HL-60/S4 treated with retinoic acid at 250 ng/mL for 4 days and 3 days (cell line): ENCODE data around the gene NPFFR1.

Experiments used
- in situ Hi-C: fragments of 300-500 bp; cut with MboI; formaldehyde crosslinking; loops from 2 replicates; pipeline ENCODE4 v1.7.0; 2022; ENCODE audit warnings: low sequenced_read_pairs

Gene NPFFR1

DNA sequence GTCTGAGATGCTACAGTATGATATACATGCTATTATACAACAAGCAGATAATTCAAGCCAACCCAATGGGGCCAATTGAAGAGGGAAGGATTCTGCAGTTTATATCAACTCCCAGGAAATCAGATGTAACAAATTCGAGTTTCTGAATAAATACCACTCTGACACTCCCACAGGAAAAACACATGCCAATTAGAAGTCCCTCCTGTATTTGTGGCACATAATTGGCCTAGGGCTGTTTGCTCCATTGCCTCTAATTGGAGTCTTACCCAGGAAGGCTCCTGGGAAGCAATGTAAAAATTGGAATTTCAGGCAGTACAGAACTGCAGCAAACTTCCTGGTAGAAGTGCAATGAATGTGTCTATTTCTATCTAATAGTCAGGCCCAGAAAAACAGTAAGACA lies 55.3 kb downstream of the NPFFR1 start:
- in situ Hi-C loops, result loop anchor here (10.0 kb wide), 1 partner anchor 136 kb away; no protein-coding TSS in a partner anchor

DNA sequence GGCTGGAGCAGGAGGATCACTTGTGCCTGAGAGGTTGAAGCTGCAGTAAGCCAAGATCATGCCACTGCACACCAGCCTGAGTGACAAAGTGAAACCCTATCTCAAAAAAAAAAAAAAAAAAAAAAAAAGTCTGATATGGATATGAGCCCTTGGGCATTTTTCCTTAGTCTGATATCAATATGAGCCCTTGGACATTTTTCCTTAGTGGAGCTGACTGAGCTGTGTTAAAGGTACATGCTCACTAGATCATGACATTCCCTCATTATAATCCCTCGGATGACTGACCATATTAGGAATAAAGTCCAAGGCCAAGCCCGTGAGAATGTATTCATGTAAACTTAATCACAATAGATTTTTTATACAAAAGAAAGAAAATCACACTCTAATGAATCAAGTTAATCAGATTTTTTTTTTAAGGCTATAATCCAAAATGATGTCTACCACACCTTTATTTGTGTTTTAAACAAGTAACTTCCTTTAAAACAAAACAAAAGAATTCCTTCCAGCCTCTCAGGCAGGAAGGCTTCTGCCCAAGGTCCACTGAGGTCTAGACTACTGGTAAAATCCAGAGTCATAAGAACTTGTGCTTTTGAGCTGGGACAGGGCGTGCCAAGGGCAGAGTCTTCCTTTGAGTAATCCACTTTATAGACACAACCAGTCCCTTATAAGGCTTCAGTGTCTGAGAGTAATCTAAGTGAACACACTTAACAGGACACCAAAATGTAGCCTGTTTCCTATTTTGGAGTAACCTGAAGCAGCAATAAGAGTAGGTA lies 56.1 kb downstream of the NPFFR1 start:
- in situ Hi-C loops, result loop anchor here (10.0 kb wide), 1 partner anchor 137 kb away; no protein-coding TSS in a partner anchor

DNA sequence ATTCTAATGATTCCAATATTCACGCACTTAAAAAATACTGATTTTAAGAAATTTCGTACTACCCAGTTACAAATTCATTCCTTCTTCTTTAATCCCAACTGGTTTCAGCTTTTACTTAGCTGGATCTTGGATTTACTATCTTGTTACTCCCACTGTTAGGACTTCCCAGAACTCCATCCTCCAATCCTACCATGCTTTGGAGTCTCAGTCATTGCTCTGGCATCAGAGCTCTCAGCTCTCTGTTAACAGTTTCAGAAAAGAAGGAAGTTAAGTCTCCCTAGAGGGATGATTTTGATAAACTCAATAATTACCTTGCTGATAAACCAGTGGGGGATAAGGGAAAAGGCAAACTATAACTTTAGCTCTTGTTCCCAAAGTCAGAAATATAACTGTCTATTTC lies 60.1 kb downstream of the NPFFR1 start:
- in situ Hi-C loops, result loop anchor here (10.0 kb wide), 1 partner anchor 141 kb away; no protein-coding TSS in a partner anchor

DNA sequence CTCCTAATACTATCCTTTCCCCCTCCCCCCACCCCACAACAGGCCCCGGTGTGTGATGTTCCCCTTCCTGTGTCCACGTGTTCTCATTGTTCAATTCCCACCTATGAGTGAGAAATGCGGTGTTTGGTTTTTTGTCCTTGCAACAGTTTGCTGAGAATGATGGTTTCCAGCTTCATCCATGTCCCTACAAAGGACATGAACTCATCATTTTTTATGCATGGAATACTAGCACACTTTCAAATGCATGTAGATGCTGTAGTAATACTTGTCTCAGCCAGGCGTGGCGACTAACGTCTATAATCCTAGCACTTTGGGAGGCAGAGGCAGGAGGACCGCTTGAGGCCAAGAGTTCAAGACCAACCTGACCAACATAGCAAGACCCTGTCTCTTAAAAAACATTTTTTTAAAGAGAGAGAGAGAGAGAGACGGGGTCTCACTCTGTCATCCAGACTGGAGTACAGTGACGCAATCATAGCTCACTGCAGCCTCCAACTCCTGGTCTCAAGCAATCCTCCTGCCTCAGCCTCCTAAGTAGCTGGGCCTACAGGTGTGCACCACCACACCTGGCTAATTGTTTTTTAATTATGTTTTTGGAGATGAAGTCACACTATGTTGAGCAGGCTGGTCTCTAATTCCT lies 60.9 kb downstream of the NPFFR1 start:
- in situ Hi-C loops, result loop anchor here (10.0 kb wide), 1 partner anchor 142 kb away; no protein-coding TSS in a partner anchor

DNA sequence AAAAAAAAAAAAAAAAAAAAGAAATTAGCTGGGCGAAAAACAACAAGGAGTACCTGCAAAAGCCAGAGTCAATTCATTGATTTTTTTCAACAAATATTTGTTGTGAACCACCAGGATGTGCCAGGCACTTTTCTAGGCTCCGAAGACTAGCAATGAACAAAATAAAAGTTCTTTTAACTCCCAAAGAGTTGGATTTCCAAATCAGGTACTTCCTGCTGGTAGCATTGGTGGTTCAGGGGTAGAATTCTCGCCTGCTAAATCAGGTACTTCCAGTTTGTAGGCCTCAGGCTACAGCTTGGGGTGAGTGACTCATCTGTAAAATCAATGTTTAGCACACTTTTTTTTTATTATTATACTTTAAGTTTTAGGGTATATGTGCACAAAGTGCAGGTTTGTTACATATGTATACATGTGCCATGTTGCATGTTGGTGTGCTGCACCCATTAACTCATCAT lies 61.4 kb downstream of the NPFFR1 start:
- in situ Hi-C loops, result loop anchor here (10.0 kb wide), 1 partner anchor 142 kb away; no protein-coding TSS in a partner anchor

DNA sequence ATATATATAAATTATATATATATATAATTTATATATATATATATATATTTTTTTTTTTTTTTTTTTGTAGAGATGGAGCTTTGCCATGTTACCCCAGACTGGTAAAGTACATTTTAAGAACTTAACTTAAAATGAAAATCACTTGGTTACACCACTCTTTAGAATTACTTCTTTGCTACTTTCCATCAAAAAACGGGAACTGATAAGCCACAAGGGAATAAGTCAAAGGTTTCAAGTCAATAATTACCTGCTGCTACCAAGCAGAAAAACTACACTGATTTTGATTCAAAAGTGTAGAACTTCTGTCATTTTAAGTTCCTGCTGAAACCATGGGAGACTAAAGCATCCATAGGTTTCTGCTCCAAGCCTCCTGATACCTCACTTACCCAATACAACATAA lies 62.8 kb downstream of the NPFFR1 start:
- in situ Hi-C loops, result loop anchor here (10.0 kb wide), 1 partner anchor 144 kb away; no protein-coding TSS in a partner anchor

DNA sequence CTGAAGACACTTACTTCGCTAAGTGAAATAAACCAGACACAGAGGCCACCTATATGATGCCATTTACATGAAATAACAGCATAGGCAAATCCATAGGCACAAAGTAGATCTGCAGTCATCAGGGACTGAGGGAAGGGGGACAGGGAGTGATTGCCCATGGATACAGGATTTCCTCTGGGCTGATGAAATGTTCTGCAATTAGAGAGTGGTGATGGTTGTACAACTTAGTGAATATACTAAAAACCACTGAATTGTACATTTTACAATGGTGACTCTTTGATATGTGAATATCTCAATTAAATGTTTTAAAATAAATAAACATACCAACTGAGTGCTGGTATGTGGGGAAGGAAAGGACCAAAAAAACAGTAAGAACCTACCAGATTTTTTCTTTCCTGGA lies 70.9 kb downstream of the NPFFR1 start:
- in situ Hi-C loops, result no loop called here

DNA sequence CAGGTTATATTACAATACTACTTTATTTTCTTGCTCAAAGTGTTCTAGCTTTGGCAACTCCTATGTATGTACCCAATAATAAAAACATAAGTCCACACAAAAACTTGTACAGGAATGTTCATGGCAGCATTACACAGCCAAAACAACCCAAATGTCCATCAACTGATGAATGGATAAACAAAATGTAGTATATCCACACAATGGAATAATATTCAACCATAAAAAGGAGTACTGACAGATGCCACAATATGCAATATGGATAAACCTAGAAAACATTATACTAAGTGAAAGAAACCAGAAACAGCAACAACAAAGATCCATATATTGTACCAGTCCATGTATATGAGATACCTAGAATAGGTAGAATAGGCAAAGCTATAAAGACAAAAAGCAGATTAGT lies 71.5 kb downstream of the NPFFR1 start:
- in situ Hi-C loops, result no loop called here

DNA sequence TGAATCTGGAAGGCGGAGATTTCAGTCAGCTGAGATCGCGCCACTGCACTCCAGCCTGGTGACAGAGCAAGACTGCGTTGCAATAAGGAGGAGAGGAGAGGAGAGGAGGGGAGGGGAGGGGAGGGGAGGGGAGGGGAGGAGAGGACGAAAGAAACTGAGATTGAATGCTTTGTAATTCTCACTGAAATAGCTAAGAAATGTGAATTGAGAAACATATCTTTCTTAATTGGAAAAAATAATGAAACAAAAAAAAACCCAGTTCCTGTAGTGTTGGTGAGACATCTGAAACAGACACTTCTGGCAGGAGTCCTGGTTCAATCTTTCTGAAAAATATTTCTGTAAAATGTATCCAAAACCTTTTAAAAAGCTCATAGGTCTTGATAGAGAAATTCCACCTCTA lies 77.0 kb downstream of the NPFFR1 start:
- in situ Hi-C loops, result no loop called here

DNA sequence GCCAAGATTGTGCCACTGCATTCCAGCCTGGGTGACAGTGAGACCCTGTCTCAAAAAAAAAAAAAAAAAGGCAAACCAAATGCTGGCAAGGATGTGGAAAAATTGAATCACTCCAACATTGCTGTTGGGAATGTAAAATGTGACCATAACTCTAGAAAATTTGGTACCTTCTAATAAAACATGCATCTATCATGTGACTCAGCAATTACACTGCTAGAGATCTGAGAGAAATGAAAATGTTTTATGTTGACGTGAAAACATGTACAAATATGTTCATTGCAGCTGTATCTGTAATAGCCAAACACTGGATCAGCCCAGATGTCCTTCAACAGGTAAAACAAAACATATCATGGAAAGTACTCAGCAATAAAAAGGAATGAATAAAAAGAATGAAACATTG lies 82.7 kb downstream of the NPFFR1 start:
- in situ Hi-C loops, result no loop called here

DNA sequence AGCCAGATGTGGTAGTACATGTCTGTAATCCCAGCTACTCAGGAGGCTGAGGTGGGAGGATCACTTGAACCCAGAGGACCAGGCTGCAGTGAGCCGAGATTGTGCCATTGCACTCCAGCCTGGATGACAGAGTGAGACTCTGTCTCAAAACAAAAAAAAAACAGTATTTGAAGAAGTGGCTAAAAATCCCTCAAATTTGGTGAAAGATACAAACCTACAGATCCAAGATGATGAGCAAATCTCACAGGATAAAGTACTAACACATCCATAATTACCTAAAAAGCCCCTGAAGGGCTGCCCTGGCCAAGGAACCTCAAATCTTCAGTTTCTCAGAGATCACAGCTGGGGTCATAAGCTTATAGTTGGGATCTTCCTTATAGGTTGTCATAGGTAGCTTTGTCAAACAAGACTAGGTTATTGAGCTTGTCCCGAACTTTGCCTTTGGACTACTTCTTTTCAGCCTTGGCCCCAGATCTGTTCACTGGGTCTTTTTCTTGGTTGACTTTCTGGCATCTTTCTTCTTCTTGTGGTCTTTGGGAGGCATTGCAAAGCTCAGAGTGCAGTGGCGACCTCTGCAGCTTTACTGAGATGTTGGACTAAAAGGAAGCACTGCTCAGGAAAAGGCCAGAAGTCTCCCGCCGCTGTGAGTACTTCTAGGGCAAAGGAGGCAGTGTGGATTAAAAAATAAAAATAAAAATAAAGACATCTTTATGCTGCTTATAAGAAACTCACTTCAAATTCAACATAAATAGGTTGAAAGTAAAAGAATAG lies 84.9 kb downstream of the NPFFR1 start:
- in situ Hi-C loops, result no loop called here
